H1 (cell line): ENCODE measurements around the gene MAP3K14. TPM values are rescaled to one million over a fixed set of nuclear protein-coding genes. Genes with fewer than 3 reads are reported as not detected.

Experiments used
- CTCF ChIA-PET: fragments of 300-600 bp; sonication (Branson Sonifier 250); formaldehyde crosslinking; loops from one replicate; lab custom pipeline; 2021; ENCODE audit not compliant: partially characterized antibody; lab: Charles Lee
- POLR2A ChIA-PET: fragments of 300-600 bp; sonication (Branson Sonifier 250); formaldehyde crosslinking; loops from one replicate; lab custom pipeline; 2021; ENCODE audit warnings: inconsistent platforms; ENCODE audit not compliant: partially characterized antibody; lab: Charles Lee
- DNase-seq, 2 experiments: peaks; one replicate each; pipeline versions ENCODE4 v3.0.0 to v3.0.0-alpha.2; 2010 to 2022; ENCODE audit warnings: low spot score in 2 of 2, low read depth in 1 of 2, mixed read lengths in 1 of 2
- FAIRE-seq: peaks from 2 replicates; lab custom pipeline; 2011; peaks lifted over from hg19 to GRCh38; lab: Jason Lieb, UNC
- H2AFZ ChIP-seq: 2 replicates; pipeline ENCODE4 v1.8.1; 2012; ENCODE audit warnings: low read length, inconsistent platforms
- H2AK5ac ChIP-seq: 2 replicates; pipeline ENCODE4 v1.6.1; 2013; ENCODE audit warnings: low read depth, low read length
- H2BK120ac ChIP-seq: replicated peaks from 2 replicates; pipeline ENCODE3; 2013; ENCODE audit warnings: low read depth, low read length, inconsistent platforms
- H2BK12ac ChIP-seq: 2 replicates; pipeline ENCODE4 v1.6.1; 2013; ENCODE audit warnings: low read depth, low read length
- H2BK15ac ChIP-seq: 2 replicates; pipeline ENCODE4 v1.6.1; 2013; ENCODE audit warnings: low read length
- H2BK20ac ChIP-seq: 2 replicates; pipeline ENCODE4 v1.6.1; 2013; ENCODE audit warnings: low read length
- H2BK5ac ChIP-seq: 2 replicates; pipeline ENCODE4 v1.6.1; 2013; ENCODE audit warnings: low read depth, low read length
- H3K14ac ChIP-seq: 2 replicates; pipeline ENCODE4 v1.6.1; 2013; ENCODE audit warnings: inconsistent platforms; ENCODE audit not compliant: insufficient read length
- H3K18ac ChIP-seq: 2 replicates; pipeline ENCODE4 v1.6.1; 2013; ENCODE audit warnings: low read length; ENCODE audit errors: extremely low read depth
- H3K23ac ChIP-seq: 2 replicates; pipeline ENCODE4 v1.6.1; 2013; ENCODE audit warnings: inconsistent platforms; ENCODE audit not compliant: insufficient read length
- H3K23me2 ChIP-seq: 2 replicates; pipeline ENCODE4 v1.6.1; 2013; ENCODE audit warnings: low read depth, low read length
- H3K27ac ChIP-seq: 2 replicates; pipeline ENCODE4 v1.6.1; 2011; ENCODE audit warnings: low read depth, low read length, inconsistent platforms
- H3K27me3 ChIP-seq, 4 experiments: replicated peaks in 1 of 4; 1 replicate in 1 of 4; 2 replicates in 3 of 4; pipeline versions ENCODE4 v1.6.1 to v1.8.1; 2011 to 2013; ENCODE audit warnings: low read length in 3 of 4, mild to moderate bottlenecking in 3 of 4, inconsistent platforms in 2 of 4, mixed read lengths in 2 of 4, moderate library complexity in 1 of 4; ENCODE audit not compliant: control insufficient read depth in 3 of 4, insufficient read depth in 3 of 4; ENCODE audit errors: extremely low read depth in 1 of 4
- H3K36me3 ChIP-seq, 4 experiments: 2 replicates each; pipeline versions ENCODE4 v1.6.1 to v1.8.1; 2011 to 2013; ENCODE audit warnings: mild to moderate bottlenecking in 4 of 4, low read length in 3 of 4, moderate library complexity in 2 of 4, control low read depth in 1 of 4, inconsistent platforms in 1 of 4; ENCODE audit not compliant: insufficient read depth in 4 of 4, control insufficient read depth in 2 of 4
- H3K4ac ChIP-seq: replicated peaks from 2 replicates; pipeline ENCODE3; 2013; ENCODE audit warnings: low read length, low read depth, mixed read lengths, inconsistent platforms; ENCODE audit not compliant: insufficient read length
- H3K4me1 ChIP-seq, 4 experiments: replicated peaks in 1 of 4; 1 replicate in 1 of 4; 2 replicates in 3 of 4; pipeline versions ENCODE4 v1.6.1 to v1.8.1; 2011 to 2013; ENCODE audit warnings: low read length in 3 of 4, inconsistent platforms in 2 of 4, mixed read lengths in 1 of 4; ENCODE audit not compliant: insufficient read depth in 4 of 4, control insufficient read depth in 3 of 4
- H3K4me2 ChIP-seq, 2 experiments: 2 replicates each; pipeline versions ENCODE4 v1.6.1 to v1.8.1; 2011 to 2013; ENCODE audit warnings: low read depth in 2 of 2, low read length in 2 of 2, control low read depth in 1 of 2, inconsistent platforms in 1 of 2, mild to moderate bottlenecking in 1 of 2; ENCODE audit not compliant: insufficient read depth in 1 of 2
- H3K4me3 ChIP-seq, 4 experiments: fragments of 200-600, 300-600 bp in 1 of 4; sonication (generic), shearing (Covaris generic), sonication (Bioruptor Twin) in 1 of 4; 2 replicates each; pipeline versions ENCODE4 v1.5.1 to v1.8.1; 2011 to 2016; ENCODE audit warnings: low read length in 4 of 4, low read depth in 3 of 4, control low read depth in 2 of 4, inconsistent platforms in 2 of 4, mild to moderate bottlenecking in 2 of 4, mixed read lengths in 1 of 4, moderate library complexity in 1 of 4; ENCODE audit not compliant: insufficient read depth in 2 of 4; ENCODE audit errors: extremely low read depth in 1 of 4
- H3K56ac ChIP-seq: replicated peaks from 2 replicates; pipeline ENCODE3; 2013; ENCODE audit warnings: low read depth, mild to moderate bottlenecking, mixed read lengths, low read length, inconsistent platforms; ENCODE audit not compliant: insufficient read length
- H3K79me1 ChIP-seq: 2 replicates; pipeline ENCODE4 v1.6.1; 2013; ENCODE audit warnings: low read depth, low read length, control low read depth
- H3K79me2 ChIP-seq, 2 experiments: 2 replicates each; pipeline versions ENCODE4 v1.6.1 to v1.8.1; 2012 to 2013; ENCODE audit warnings: low read length in 2 of 2, mild to moderate bottlenecking in 2 of 2, inconsistent platforms in 1 of 2; ENCODE audit not compliant: insufficient read depth in 2 of 2, control insufficient read depth in 1 of 2
- H3K9ac ChIP-seq, 4 experiments: replicated peaks in 1 of 4; 1 replicate in 1 of 4; 2 replicates in 3 of 4; pipeline versions ENCODE4 v1.6.1 to v1.8.1; 2011 to 2013; ENCODE audit warnings: low read depth in 3 of 4, low read length in 3 of 4, control low read depth in 2 of 4, mild to moderate bottlenecking in 2 of 4, moderate library complexity in 2 of 4, inconsistent platforms in 1 of 4; ENCODE audit errors: extremely low read depth in 1 of 4
- H3K9me3 ChIP-seq, 2 experiments: 2 replicates each; pipeline versions ENCODE4 v1.6.1 to v1.8.1; 2012 to 2013; ENCODE audit warnings: mild to moderate bottlenecking in 2 of 2, moderate library complexity in 2 of 2, control low read depth in 1 of 2, inconsistent platforms in 1 of 2, low read depth in 1 of 2, low read length in 1 of 2, mixed read lengths in 1 of 2; ENCODE audit not compliant: insufficient read depth in 2 of 2
- H4K20me1 ChIP-seq, 2 experiments: replicated peaks in 1 of 2; 2 replicates each; pipeline versions ENCODE3 to v1.8.1; 2011 to 2013; ENCODE audit warnings: inconsistent platforms in 2 of 2, low read length in 2 of 2, mild to moderate bottlenecking in 1 of 2; ENCODE audit not compliant: insufficient read depth in 2 of 2, control insufficient read depth in 1 of 2
- H4K5ac ChIP-seq: 2 replicates; pipeline ENCODE4 v1.6.1; 2013; ENCODE audit warnings: low read length, low read depth, mixed read lengths, inconsistent platforms; ENCODE audit not compliant: insufficient read length
- H4K8ac ChIP-seq: 2 replicates; pipeline ENCODE4 v1.8.0; 2013; ENCODE audit warnings: mild to moderate bottlenecking, moderate library complexity, low read length, inconsistent platforms; ENCODE audit not compliant: insufficient read depth; ENCODE audit errors: extremely low read depth
- H4K91ac ChIP-seq: replicated peaks from 2 replicates; pipeline ENCODE3; 2013; ENCODE audit warnings: low read length, mixed read lengths, inconsistent platforms; ENCODE audit not compliant: insufficient read length
- ATF3 ChIP-seq: IDR thresholded peaks from 2 replicates; pipeline ENCODE4 v1.6.1; 2011; ENCODE audit warnings: low read depth, mild to moderate bottlenecking, low read length; ENCODE audit not compliant: insufficient read depth
- KDM4A ChIP-seq: IDR thresholded peaks from one replicate; pipeline ENCODE4 v1.7.1; 2012; ENCODE audit warnings: low read depth, mild to moderate bottlenecking, moderate library complexity, low read length, inconsistent platforms; ENCODE audit not compliant: severe bottlenecking
- POLR2AphosphoS5 ChIP-seq: IDR thresholded peaks from 2 replicates; pipeline ENCODE4 v1.6.1; 2011; ENCODE audit warnings: low read depth, low read length
- TAF1 ChIP-seq: IDR thresholded peaks from 2 replicates; pipeline ENCODE4 v1.6.1; 2011; ENCODE audit warnings: mild to moderate bottlenecking, low read depth, low read length
- WGBS, 2 experiments: shearing (Covaris generic) in 1 of 2; methylation state at CpG; one replicate each; pipeline versions ENCODE4 v1.1.6 to v1.1.7; 2013 to 2015; ENCODE audit warnings: low lambda C conversion rate in 2 of 2, mixed read lengths in 2 of 2, inconsistent platforms in 1 of 2, low coverage in 1 of 2, missing lambda C conversion rate in 1 of 2; ENCODE audit not compliant: insufficient replicate concordance in 2 of 2, insufficient coverage in 1 of 2, insufficient read length in 1 of 2; ENCODE audit errors: extremely low coverage in 1 of 2, missing lambda C conversion rate in 1 of 2; 5-methylcytosine and 5-hydroxymethylcytosine counted together
- polyA plus RNA-seq, 7 experiments: library from polyadenylated mRNA; depleted of rRNA in 3 of 7; stranded (reverse) in 5 of 7; unstranded in 2 of 7; fragments of >200 nt in 5 of 7; fragments of 200-250 nt in 2 of 7; gene quantifications; 1 replicate in 5 of 7; 2 replicates in 1 of 7; 4 replicates in 1 of 7; pipeline versions ENCODE4 v1.2.1 to v1.2.3, GENCODE V29; 2011 to 2013; ENCODE audit warnings: missing spikeins in 2 of 7, mixed read lengths in 2 of 7
- total RNA-seq: library from RNA; stranded (reverse); fragmentation: NEBNext Ultra II Directional; extraction: Animal tissue kit (Norgen Biotek cat#: 25700); gene quantifications from 2 replicates; pipeline ENCODE4 v1.2.1, GENCODE V29; 2021

Gene MAP3K14
- total and polyA plus RNA-seq, 2 of the 8 experiments (the other 6 are each of a cell fraction or from before 2014, with no cell fraction given) = 5.2 to 6.1 TPM

- Histone ChIP-seq H2BK20ac (no peak overlapping the region), H2BK5ac (no peak overlapping the region), H3K4me1 (peaks cover 2 to 7% (median 4%) of the 10 kb centered on the region in 4 experiments), H4K8ac (no peak overlapping the region), H3K18ac (no peak overlapping the region), H3K27me3 (peaks cover 0 to 2% (median 0%) of the 10 kb centered on the region in 4 experiments; a peak in 1 of 7 replicates), H2BK120ac (no peak overlapping the region), H2AFZ (no peak overlapping the region), H3K27ac (no peak overlapping the region), H3K4ac (no peak overlapping the region), H3K4me2 (peak overlapping the region; percentile 84 to 87), H3K4me3 (peak overlapping the region in 1 of 4 experiments; percentile 84; a peak in 1 of 8 replicates), H3K14ac (no peak overlapping the region), H3K36me3 (no peaks in the 10 kb centered on the region), H3K79me2 (peaks cover 3 to 54% of the 10 kb centered on the region in 2 experiments; a peak in 3 of 4 replicates), H2BK15ac (no peak overlapping the region), H3K9me3 (no peaks in the 10 kb centered on the region), H2AK5ac (no peak overlapping the region), H3K9ac (no peak overlapping the region), H3K23ac (no peak overlapping the region), H3K79me1 (peaks cover 11% of the 10 kb centered on the region; the same call in 1 of the 2 replicates), H3K23me2 (peaks cover 7% of the 10 kb centered on the region; the same call in 1 of the 2 replicates), H3K56ac (no peak overlapping the region), H4K91ac (no peak overlapping the region), H4K20me1 (peaks cover 0 to 7% of the 10 kb centered on the region in 2 experiments), H4K5ac (no peak overlapping the region), H2BK12ac (no peak overlapping the region)
- 82% methylated on average over 11 of the region's 11 CpGs; no CpG with 5 or more reads in 1 of the 2 experiments for WGBS, 2 experiments
- ChIA-PET POLR2A (interaction anchor here (1.0 kb wide), 1 partner anchor 40 kb away, joined by 3 read pairs; no protein-coding TSS in a partner anchor), CTCF (interaction anchor here (0.7 to 7.4 kb wide), 9 partner anchors 9 to 89 kb away, joined by 3 to 47 read pairs (median 3); no protein-coding TSS in a partner anchor)
- no peak for DNase-seq
- TF ChIP-seq POLR2AphosphoS5 (no peak), TAF1 (no peak), KDM4A (no peak), ATF3 (no peak)
- FAIRE-seq = no peak
Observed at GRCh38 chr17:45314741-45315647, 1.8 kb downstream of the MAP3K14 start.
